ENCODE results near the gene SHISA7.
A peak's percentile ranks its signal among the peaks of the same experiment; 100 is the strongest.
"Not testable (repeated sequence)": the region's sequence is repeated elsewhere in the genome, so short reads cannot be mapped to it uniquely, and the experiment has no call there.

Gene SHISA7

GRCh38 chr19:55409179-55409578 lies 33.9 kb downstream of the SHISA7 start:
- DNase-seq: not testable (repeated sequence)

GRCh38 chr19:55408533-55408872 lies 34.6 kb downstream of the SHISA7 start:
- no peak for DNase-seq

- DNase-seq: peak; percentile 100
Measured at GRCh38 chr19:55407800-55408532, 35.1 kb downstream of the SHISA7 start.

GRCh38 chr19:55407550-55407799 lies 35.6 kb downstream of the SHISA7 start, which contains the start of gene UBE2S:
Gene UBE2S, minus strand, starts transcription at chr19:55407788. Its CDS starts 199 bp downstream, at chr19:55407589.
- DNase-seq: not testable (repeated sequence)

GRCh38 chr19:55406826-55407549 lies 36.1 kb downstream of the SHISA7 start:
- peak; percentile 70 for DNase-seq

GRCh38 chr19:55406091-55406825 lies 36.8 kb downstream of the SHISA7 start:
- no peak for DNase-seq

- DNase-seq: no peak
Measured at GRCh38 chr19:55405638-55406037, 37.5 kb downstream of the SHISA7 start.

- DNase-seq: no peak
Measured at GRCh38 chr19:55402509-55402908, 40.6 kb downstream of the SHISA7 start.

GRCh38 chr19:55401390-55401789 lies 41.7 kb downstream of the SHISA7 start:
- not testable (repeated sequence) for DNase-seq

- DNase-seq: peak; percentile 3
Measured at GRCh38 chr19:55400281-55401087, 42.6 kb downstream of the SHISA7 start.

GRCh38 chr19:55398200-55398925 lies 44.7 kb downstream of the SHISA7 start:
- no peak for DNase-seq

- no peak for DNase-seq
Measured at GRCh38 chr19:55392820-55393761, 50.0 kb downstream of the SHISA7 start.

GRCh38 chr19:55391702-55392615 lies 51.1 kb downstream of the SHISA7 start:
- DNase-seq: no peak

GRCh38 chr19:55391191-55391670 lies 51.9 kb downstream of the SHISA7 start:
- peak; percentile 67 for DNase-seq

GRCh38 chr19:55390461-55390880 lies 52.6 kb downstream of the SHISA7 start:
- no peak for DNase-seq

GRCh38 chr19:55389386-55390317 lies 53.4 kb downstream of the SHISA7 start:
- DNase-seq: no peak

- no peak for DNase-seq
Measured at GRCh38 chr19:55387736-55388497, 55.2 kb downstream of the SHISA7 start.

GRCh38 chr19:55386493-55386971 lies 56.6 kb downstream of the SHISA7 start:
- peak; percentile 36 for DNase-seq

All from hematopoietic multipotent progenitor cell treated with erythropoietin and hydrocortisone succinate and interleukin-3 and kit ligand, for 6 days (in vitro differentiated cells).